BJ (cell line): ENCODE data around the gene EIF2S1. TPM values are rescaled to one million over a fixed set of nuclear protein-coding genes. Genes with fewer than 3 reads are reported as not detected.
"Not testable (repeated sequence)": the region's sequence is repeated elsewhere in the genome, so short reads cannot be mapped to it uniquely, and the experiment has no call there.

Source experiments
- CTCF ChIA-PET: fragments of 350-600 bp; formaldehyde crosslinking; extraction: SDS; loops from one replicate; lab custom pipeline; 2021; ENCODE audit warnings: antibody characterized with exemption, inconsistent platforms; lab: Yijun Ruan, JAX
- POLR2A ChIA-PET: fragments of 300-600 bp; sonication (Branson Sonifier 250); formaldehyde crosslinking; extraction: SDS; loops from one replicate; lab custom pipeline; 2021; ENCODE audit warnings: antibody characterized with exemption; lab: Charles Lee
- DNase-seq: peaks from one replicate; pipeline ENCODE4 v3.0.0-alpha.2; 2011; ENCODE audit warnings: low read depth
- H3K27me3 ChIP-seq: 2 replicates; pipeline ENCODE4 v1.6.0; 2011; ENCODE audit warnings: low read length; ENCODE audit not compliant: control insufficient read depth, insufficient read depth
- H3K36me3 ChIP-seq: 2 replicates; pipeline ENCODE4 v1.5.1; 2011; ENCODE audit warnings: low read length; ENCODE audit not compliant: control insufficient read depth, insufficient read depth
- H3K4me3 ChIP-seq: 2 replicates; pipeline ENCODE4 v1.5.1; 2011; ENCODE audit warnings: low read depth, mild to moderate bottlenecking, control low read depth, low read length
- CTCF ChIP-seq: IDR thresholded peaks from 2 replicates; pipeline ENCODE4 v1.5.1; 2011; ENCODE audit warnings: low read depth, mild to moderate bottlenecking, control low read depth, inconsistent platforms, low read length, moderate library complexity; ENCODE audit not compliant: insufficient read depth
- polyA plus RNA-seq: library from polyadenylated mRNA; depleted of rRNA; stranded (reverse); fragments of >200 nt; gene quantifications from 2 replicates; pipeline ENCODE4 v1.2.3, GENCODE V29; 2011

The EIF2S1 gene
- polyA plus RNA-seq, 1 experiment, result 34.4 TPM

GRCh38 chr14:67395876-67396189 is 35.7 kb downstream of the EIF2S1 start:
- H3K27me3 ChIP-seq, result no peaks in the 10 kb centered on the region
- ChIA-PET CTCF (interaction anchor here (0.6 to 1.9 kb wide), 2 partner anchors 11 to 1676 kb away, joined by 3 to 5 read pairs; no protein-coding TSS in a partner anchor), POLR2A (no interaction called here)
- TF ChIP-seq CTCF, result no peak
- H3K4me3 ChIP-seq, result no peak overlapping the region
- no peak for DNase-seq
- H3K36me3 ChIP-seq, result no peaks in the 10 kb centered on the region; the same call in 1 of the 2 replicates

GRCh38 chr14:67396381-67396970 is 36.3 kb downstream of the EIF2S1 start:
- POLR2A ChIA-PET, result interaction anchor here (0.6 kb wide), 1 partner anchor 194 kb away, joined by 4 read pairs; no protein-coding TSS in a partner anchor

GRCh38 chr14:67397536-67397935 is 37.4 kb downstream of the EIF2S1 start:
- ChIA-PET POLR2A (no interaction called here), CTCF (interaction anchor here (1.2 to 1.9 kb wide), 2 partner anchors 9 to 11 kb away, joined by 4 to 5 read pairs; no protein-coding TSS in a partner anchor)
- no peak for DNase-seq
- Histone ChIP-seq H3K4me3 (no peak overlapping the region), H3K36me3 (no peaks in the 10 kb centered on the region; the same call in 1 of the 2 replicates), H3K27me3 (no peaks in the 10 kb centered on the region)
- no peak for TF ChIP-seq CTCF

More at GRCh38 chr14:67396381-67396970, 36.3 kb downstream of the EIF2S1 start:
- CTCF ChIA-PET, result interaction anchor here (0.6 to 1.9 kb wide), 4 partner anchors 10 to 1675 kb away, joined by 3 to 5 read pairs (median 4); partner anchors contain the start of genes ATP6V1D and EIF2S1
- no peak for TF ChIP-seq CTCF
- Histone ChIP-seq H3K27me3 (no peaks in the 10 kb centered on the region), H3K4me3 (no peak overlapping the region), H3K36me3 (no peaks in the 10 kb centered on the region; the same call in 1 of the 2 replicates)
- peak; percentile 16 for DNase-seq

- H3K27me3 ChIP-seq, result no peaks in the 10 kb centered on the region
- no peak for DNase-seq
- POLR2A ChIA-PET, result no interaction called here
- CTCF ChIA-PET, result interaction anchor here (0.6 to 1.2 kb wide), 3 partner anchors 10 to 110 kb away, joined by 3 to 7 read pairs (median 4); no protein-coding TSS in a partner anchor
- TF ChIP-seq CTCF, result no peak
- no peaks in the 10 kb centered on the region for H3K36me3 ChIP-seq
- H3K4me3 ChIP-seq, result no peak overlapping the region
Observed at GRCh38 chr14:67400434-67400833, 40.3 kb downstream of the EIF2S1 start.

- H3K36me3 ChIP-seq, result no peaks in the 10 kb centered on the region
- no peak for DNase-seq
- POLR2A ChIA-PET, result no interaction called here
- no peak for TF ChIP-seq CTCF
- CTCF ChIA-PET, result interaction anchor here (0.6 to 1.0 kb wide), 3 partner anchors 9 to 299 kb away, joined by 3 to 5 read pairs (median 4); no protein-coding TSS in a partner anchor
- no peak overlapping the region for H3K4me3 ChIP-seq
- no peaks in the 10 kb centered on the region for H3K27me3 ChIP-seq
Observed at GRCh38 chr14:67405771-67406170, 45.6 kb downstream of the EIF2S1 start.

GRCh38 chr14:67408122-67408801 is 48.1 kb downstream of the EIF2S1 start:
- CTCF ChIA-PET, result interaction anchor here (3.0 to 3.3 kb wide), 2 partner anchors 12 to 19 kb away, joined by 10 to 14 read pairs; no protein-coding TSS in a partner anchor
- POLR2A ChIA-PET, DNase-seq, H3K36me3 ChIP-seq, H3K4me3 ChIP-seq, H3K27me3 ChIP-seq: not testable (repeated sequence)
